Osteocyte (in vitro differentiated cells): ENCODE measurements around the gene CLTC. TPM values are rescaled to one million over a fixed set of nuclear protein-coding genes. Genes with fewer than 3 reads are reported as not detected.

Experiments
- DNase-seq: peaks from one replicate; pipeline ENCODE4 v3.0.0; 2021; ENCODE audit warnings: mixed read lengths; ENCODE audit not compliant: unreplicated experiment; ENCODE audit errors: extremely low spot score
- H3K27ac Mint-ChIP-seq: one replicate; pipeline ENCODE4 v1.8.0; 2021; ENCODE audit warnings: mild to moderate bottlenecking, mixed read lengths; ENCODE audit not compliant: unreplicated experiment
- H3K27me3 Mint-ChIP-seq: one replicate; pipeline ENCODE4 v1.8.0; 2021; ENCODE audit warnings: mixed read lengths; ENCODE audit not compliant: unreplicated experiment
- H3K36me3 Mint-ChIP-seq: one replicate; pipeline ENCODE4 v1.8.0; 2021; ENCODE audit warnings: mixed read lengths; ENCODE audit not compliant: unreplicated experiment
- H3K4me1 Mint-ChIP-seq: one replicate; pipeline ENCODE4 v1.8.0; 2021; ENCODE audit warnings: mixed read lengths; ENCODE audit not compliant: unreplicated experiment
- H3K4me3 Mint-ChIP-seq: one replicate; pipeline ENCODE4 v1.8.0; 2021; ENCODE audit warnings: mild to moderate bottlenecking, moderate library complexity, mixed read lengths; ENCODE audit not compliant: unreplicated experiment
- H3K9me3 Mint-ChIP-seq: one replicate; pipeline ENCODE4 v1.8.0; 2021; ENCODE audit warnings: mixed read lengths; ENCODE audit not compliant: unreplicated experiment
- total RNA-seq: library from RNA; stranded (reverse); gene quantifications from 2 replicates; pipeline ENCODE4 v1.2.1, GENCODE V29; 2021
- TF ChIP-seq, protein P1 (sequence below): fragments of 200-600 bp; sonication (generic); IDR thresholded peaks from 2 replicates; pipeline ENCODE4 v1.5.0; 2021; ENCODE audit warnings: antibody characterized with exemption, mild to moderate bottlenecking, moderate library complexity

The CLTC gene
- total RNA-seq, 1 donor from 2014 or later, result 297 TPM

GRCh38 chr17:59638553-59638952 is 18.9 kb downstream of the CLTC start:
- DNase-seq, result no peak
- no peak overlapping the region for H3K4me3 Mint-ChIP-seq
- H3K4me1 Mint-ChIP-seq, result peaks cover 66% of the 10 kb centered on the region
- TF ChIP-seq, protein P1, sequence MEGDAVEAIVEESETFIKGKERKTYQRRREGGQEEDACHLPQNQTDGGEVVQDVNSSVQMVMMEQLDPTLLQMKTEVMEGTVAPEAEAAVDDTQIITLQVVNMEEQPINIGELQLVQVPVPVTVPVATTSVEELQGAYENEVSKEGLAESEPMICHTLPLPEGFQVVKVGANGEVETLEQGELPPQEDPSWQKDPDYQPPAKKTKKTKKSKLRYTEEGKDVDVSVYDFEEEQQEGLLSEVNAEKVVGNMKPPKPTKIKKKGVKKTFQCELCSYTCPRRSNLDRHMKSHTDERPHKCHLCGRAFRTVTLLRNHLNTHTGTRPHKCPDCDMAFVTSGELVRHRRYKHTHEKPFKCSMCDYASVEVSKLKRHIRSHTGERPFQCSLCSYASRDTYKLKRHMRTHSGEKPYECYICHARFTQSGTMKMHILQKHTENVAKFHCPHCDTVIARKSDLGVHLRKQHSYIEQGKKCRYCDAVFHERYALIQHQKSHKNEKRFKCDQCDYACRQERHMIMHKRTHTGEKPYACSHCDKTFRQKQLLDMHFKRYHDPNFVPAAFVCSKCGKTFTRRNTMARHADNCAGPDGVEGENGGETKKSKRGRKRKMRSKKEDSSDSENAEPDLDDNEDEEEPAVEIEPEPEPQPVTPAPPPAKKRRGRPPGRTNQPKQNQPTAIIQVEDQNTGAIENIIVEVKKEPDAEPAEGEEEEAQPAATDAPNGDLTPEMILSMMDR, result no peak
- no peak overlapping the region for H3K27ac Mint-ChIP-seq
- H3K9me3 Mint-ChIP-seq, result no peaks in the 10 kb centered on the region
- H3K36me3 Mint-ChIP-seq, result peaks cover 1% of the 10 kb centered on the region
- H3K27me3 Mint-ChIP-seq, result no peaks in the 10 kb centered on the region

DNA sequence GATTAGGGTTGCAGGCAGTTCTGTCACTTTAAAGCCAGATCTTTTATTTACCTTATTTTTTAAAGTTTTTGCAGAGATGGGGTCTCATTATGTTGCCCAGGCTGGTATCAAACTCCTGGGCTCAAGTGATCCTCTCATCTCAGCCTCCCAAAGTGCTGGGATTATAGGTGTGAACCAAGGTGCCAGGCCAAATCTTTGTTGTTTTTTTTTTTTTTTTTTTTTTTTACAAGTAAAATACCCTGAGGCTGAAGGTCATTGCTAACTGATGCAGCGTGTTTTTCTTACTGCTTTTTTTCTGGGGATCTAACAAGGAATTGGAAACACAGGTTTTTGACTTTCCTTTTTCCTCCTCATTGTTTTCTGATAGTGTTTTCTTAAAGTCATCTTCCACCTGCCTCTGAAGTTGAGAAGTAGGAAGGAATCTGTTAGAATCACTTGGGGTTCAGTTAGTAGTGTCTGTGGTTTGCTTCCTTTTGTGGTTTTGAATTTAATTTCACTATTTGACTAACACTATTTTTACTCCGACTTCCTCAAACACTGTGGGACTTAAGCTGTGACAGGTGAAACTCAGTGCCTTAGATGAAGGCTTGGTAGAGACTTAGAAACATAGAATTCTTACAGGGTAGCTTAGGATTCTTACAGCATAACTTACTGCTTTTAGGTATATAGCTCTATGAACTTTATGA is 22.2 kb downstream of the CLTC start:
- Mint-ChIP-seq H3K9me3 (no peaks in the 10 kb centered on the region), H3K4me1 (peaks cover 42% of the 10 kb centered on the region), H3K4me3 (no peak overlapping the region), H3K27ac (peak overlapping the region; percentile 48), H3K36me3 (peaks cover 21% of the 10 kb centered on the region), H3K27me3 (no peaks in the 10 kb centered on the region)
- TF ChIP-seq, protein P1, result no peak
- no peak for DNase-seq

DNA sequence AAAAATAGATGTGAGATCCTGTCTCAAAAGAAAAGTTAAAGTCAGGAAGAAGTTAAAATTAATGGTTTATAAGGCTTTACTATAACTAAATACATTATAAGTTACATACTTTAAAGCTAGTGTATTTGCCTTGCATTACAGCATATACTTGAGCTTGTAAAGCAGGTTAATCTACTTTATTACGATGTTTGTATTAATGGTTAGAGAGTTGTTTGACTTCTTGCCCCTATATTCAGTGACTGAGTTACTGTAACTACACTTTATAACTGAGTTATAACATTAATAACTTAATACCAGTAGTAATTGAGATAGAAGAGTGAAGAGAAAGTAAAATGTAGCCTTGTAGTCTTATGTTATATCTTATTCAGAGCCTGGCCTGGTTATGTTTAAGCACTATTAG is 22.9 kb downstream of the CLTC start:
- Mint-ChIP-seq H3K27ac (peak overlapping the region; percentile 48), H3K27me3 (no peaks in the 10 kb centered on the region), H3K36me3 (peaks cover 27% of the 10 kb centered on the region), H3K9me3 (no peaks in the 10 kb centered on the region), H3K4me1 (peaks cover 42% of the 10 kb centered on the region), H3K4me3 (no peak overlapping the region)
- DNase-seq, result no peak
- TF ChIP-seq, protein P1, result no peak

DNA sequence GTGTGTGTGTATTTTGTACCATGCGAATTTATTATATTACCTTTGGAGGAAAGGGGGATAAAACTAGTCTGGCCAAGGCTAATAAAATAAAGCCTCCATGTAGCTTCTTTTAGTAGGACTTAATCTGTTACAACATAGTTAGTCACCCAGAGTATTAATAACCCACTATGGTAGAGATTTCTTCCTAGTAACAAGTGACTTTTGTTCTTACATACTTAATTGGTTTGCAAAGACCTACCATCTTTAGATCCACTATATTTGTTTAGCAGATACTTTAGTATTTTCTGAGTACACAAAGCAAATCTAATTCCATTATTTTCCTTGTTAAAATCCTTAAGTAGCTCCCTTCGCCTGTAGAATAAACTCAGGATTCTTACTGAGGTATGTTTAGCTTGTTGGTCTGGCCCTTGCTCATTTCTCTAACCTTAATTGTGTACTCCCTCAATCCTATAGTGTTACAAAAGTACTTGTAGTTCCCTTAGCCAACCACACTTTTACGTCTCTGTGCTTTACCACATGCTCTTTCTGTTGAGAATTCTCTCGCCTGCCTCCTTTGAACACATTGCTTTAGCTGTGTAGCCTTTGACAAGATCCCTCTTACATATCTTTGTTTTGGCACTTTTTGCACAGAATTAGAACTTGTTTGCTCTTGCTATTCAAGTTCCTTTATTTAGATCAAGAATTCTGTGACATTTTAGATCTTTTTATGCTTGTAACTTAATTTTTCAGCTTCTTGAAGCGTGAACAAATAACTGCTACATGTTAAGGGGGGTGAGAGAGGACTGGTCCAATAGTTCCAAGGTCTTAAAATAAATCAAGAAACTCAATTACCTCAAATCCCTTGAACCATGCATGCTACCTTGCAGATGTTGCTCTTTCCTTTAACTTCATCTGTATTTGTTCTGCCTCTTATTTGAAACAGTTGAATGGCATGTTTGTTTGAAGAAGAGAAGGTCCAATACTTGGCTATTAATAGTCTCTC is 23.8 kb downstream of the CLTC start:
- Mint-ChIP-seq H3K4me3 (no peak overlapping the region), H3K36me3 (peaks cover 34% of the 10 kb centered on the region), H3K9me3 (no peaks in the 10 kb centered on the region), H3K27me3 (no peaks in the 10 kb centered on the region), H3K27ac (peak overlapping the region; percentile 3), H3K4me1 (peaks cover 34% of the 10 kb centered on the region)
- TF ChIP-seq, protein P1, result no peak
- DNase-seq, result no peak

GRCh38 chr17:59647288-59647687 is 27.6 kb downstream of the CLTC start:
- no peak overlapping the region for H3K27ac Mint-ChIP-seq
- H3K4me3 Mint-ChIP-seq, result no peak overlapping the region
- H3K27me3 Mint-ChIP-seq, result no peaks in the 10 kb centered on the region
- peaks cover 4% of the 10 kb centered on the region for H3K9me3 Mint-ChIP-seq
- DNase-seq, result no peak
- TF ChIP-seq, protein P1, result no peak
- peaks cover 64% of the 10 kb centered on the region for H3K36me3 Mint-ChIP-seq
- peaks cover 12% of the 10 kb centered on the region for H3K4me1 Mint-ChIP-seq
